SK-N-SH treated with all-trans-retinoic acid at 6 μM for 48 hours (cell line): ENCODE data around the gene ANO6.

Experiments used
- ARNTL ChIP-seq: fragments of 450-650 bp; formaldehyde crosslinking; IDR thresholded peaks from 2 replicates; pipeline ENCODE4 v1.5.0; 2020; ENCODE audit warnings: low read depth, mild to moderate bottlenecking, moderate library complexity, borderline replicate concordance
- BACH2 ChIP-seq: fragments of 250-450 bp; sonication (Bioruptor Pico); IDR thresholded peaks from 2 replicates; pipeline ENCODE4 v1.9.0; 2021; ENCODE audit warnings: mild to moderate bottlenecking, borderline replicate concordance
- CREB5 ChIP-seq: fragments of 250-450 bp; sonication (Bioruptor Pico); IDR thresholded peaks from 2 replicates; pipeline ENCODE4 v1.5.1; 2020; ENCODE audit warnings: low read depth, mild to moderate bottlenecking, moderate library complexity
- CSRNP3 ChIP-seq: fragments of 250-450 bp; sonication (Bioruptor Pico); IDR thresholded peaks from 2 replicates; pipeline ENCODE4 v1.5.1; 2021; ENCODE audit warnings: mild to moderate bottlenecking, moderate library complexity
- GLIS3 ChIP-seq: fragments of 250-450 bp; sonication (Bioruptor Pico); IDR thresholded peaks from 2 replicates; pipeline ENCODE4 v1.5.0; 2020; ENCODE audit warnings: mild to moderate bottlenecking, moderate library complexity
- OSR1 ChIP-seq: fragments of 250-450 bp; sonication (Bioruptor Pico); IDR thresholded peaks from 2 replicates; pipeline ENCODE4 v1.8.0; 2022; ENCODE audit warnings: moderate library complexity, mild to moderate bottlenecking, inconsistent platforms
- PPARA ChIP-seq: fragments of 250-450 bp; sonication (Bioruptor Pico); IDR thresholded peaks from 2 replicates; pipeline ENCODE4 v1.5.0; 2020; ENCODE audit warnings: mild to moderate bottlenecking, borderline replicate concordance
- RARB ChIP-seq: fragments of 250-450 bp; sonication (Bioruptor Pico); IDR thresholded peaks from 2 replicates; pipeline ENCODE4 v1.8.0; 2021; ENCODE audit warnings: mild to moderate bottlenecking, moderate library complexity
- TOX ChIP-seq: fragments of 250-450 bp; sonication (Bioruptor Pico); IDR thresholded peaks from 2 replicates; pipeline ENCODE4 v1.8.0; 2021; ENCODE audit warnings: mild to moderate bottlenecking, moderate library complexity, borderline replicate concordance
- ZC3H10 ChIP-seq: fragments of 250-450 bp; sonication (Bioruptor Pico); IDR thresholded peaks from 2 replicates; pipeline ENCODE4 v1.5.1; 2021; ENCODE audit warnings: mild to moderate bottlenecking, moderate library complexity
- ZFP3 ChIP-seq: fragments of 250-450 bp; sonication (Bioruptor Pico); IDR thresholded peaks from 2 replicates; pipeline ENCODE4 v1.5.0; 2020; ENCODE audit warnings: mild to moderate bottlenecking, moderate library complexity
- ZFP30 ChIP-seq: fragments of 450-650 bp; formaldehyde crosslinking; IDR thresholded peaks from 2 replicates; pipeline ENCODE4 v1.5.0; 2022; ENCODE audit warnings: mild to moderate bottlenecking, moderate library complexity
- TF ChIP-seq, protein P1 (sequence below): fragments of 250-450 bp; sonication (Bioruptor Pico); IDR thresholded peaks from 2 replicates; pipeline ENCODE4 v1.8.0; 2021; ENCODE audit warnings: low read depth, mild to moderate bottlenecking, moderate library complexity, borderline replicate concordance
- TF ChIP-seq, protein P2 (sequence below): fragments of 250-450 bp; sonication (Bioruptor Pico); IDR thresholded peaks from 2 replicates; pipeline ENCODE4 v1.8.0; 2020; ENCODE audit warnings: mild to moderate bottlenecking, moderate library complexity, borderline replicate concordance

GRCh38 chr12:45213107-45213506 lies 2.8 kb upstream of the ANO6 start:
- TF ChIP-seq ARNTL (CRISPR knock-in tag): no peak
- no peak for TF ChIP-seq GLIS3
- TF ChIP-seq, protein P1, sequence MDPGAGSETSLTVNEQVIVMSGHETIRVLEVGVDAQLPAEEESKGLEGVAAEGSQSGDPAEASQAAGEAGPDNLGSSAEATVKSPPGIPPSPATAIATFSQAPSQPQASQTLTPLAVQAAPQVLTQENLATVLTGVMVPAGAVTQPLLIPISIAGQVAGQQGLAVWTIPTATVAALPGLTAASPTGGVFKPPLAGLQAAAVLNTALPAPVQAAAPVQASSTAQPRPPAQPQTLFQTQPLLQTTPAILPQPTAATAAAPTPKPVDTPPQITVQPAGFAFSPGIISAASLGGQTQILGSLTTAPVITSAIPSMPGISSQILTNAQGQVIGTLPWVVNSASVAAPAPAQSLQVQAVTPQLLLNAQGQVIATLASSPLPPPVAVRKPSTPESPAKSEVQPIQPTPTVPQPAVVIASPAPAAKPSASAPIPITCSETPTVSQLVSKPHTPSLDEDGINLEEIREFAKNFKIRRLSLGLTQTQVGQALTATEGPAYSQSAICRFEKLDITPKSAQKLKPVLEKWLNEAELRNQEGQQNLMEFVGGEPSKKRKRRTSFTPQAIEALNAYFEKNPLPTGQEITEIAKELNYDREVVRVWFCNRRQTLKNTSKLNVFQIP (CRISPR knock-in tag): no peak
- no peak for TF ChIP-seq TOX (CRISPR knock-in tag)
- no peak for TF ChIP-seq CREB5 (CRISPR knock-in tag)
- TF ChIP-seq, protein P2, sequence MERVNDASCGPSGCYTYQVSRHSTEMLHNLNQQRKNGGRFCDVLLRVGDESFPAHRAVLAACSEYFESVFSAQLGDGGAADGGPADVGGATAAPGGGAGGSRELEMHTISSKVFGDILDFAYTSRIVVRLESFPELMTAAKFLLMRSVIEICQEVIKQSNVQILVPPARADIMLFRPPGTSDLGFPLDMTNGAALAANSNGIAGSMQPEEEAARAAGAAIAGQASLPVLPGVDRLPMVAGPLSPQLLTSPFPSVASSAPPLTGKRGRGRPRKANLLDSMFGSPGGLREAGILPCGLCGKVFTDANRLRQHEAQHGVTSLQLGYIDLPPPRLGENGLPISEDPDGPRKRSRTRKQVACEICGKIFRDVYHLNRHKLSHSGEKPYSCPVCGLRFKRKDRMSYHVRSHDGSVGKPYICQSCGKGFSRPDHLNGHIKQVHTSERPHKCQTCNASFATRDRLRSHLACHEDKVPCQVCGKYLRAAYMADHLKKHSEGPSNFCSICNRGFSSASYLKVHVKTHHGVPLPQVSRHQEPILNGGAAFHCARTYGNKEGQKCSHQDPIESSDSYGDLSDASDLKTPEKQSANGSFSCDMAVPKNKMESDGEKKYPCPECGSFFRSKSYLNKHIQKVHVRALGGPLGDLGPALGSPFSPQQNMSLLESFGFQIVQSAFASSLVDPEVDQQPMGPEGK (CRISPR knock-in tag): no peak
- TF ChIP-seq ZFP3 (CRISPR knock-in tag): no peak
- TF ChIP-seq OSR1 (CRISPR knock-in tag): no peak
- TF ChIP-seq PPARA: no peak
- TF ChIP-seq BACH2 (CRISPR knock-in tag): no peak
- TF ChIP-seq ZFP30 (CRISPR knock-in tag): no peak
- TF ChIP-seq ZC3H10 (CRISPR knock-in tag): no peak
- no peak for TF ChIP-seq RARB (CRISPR knock-in tag)
- no peak for TF ChIP-seq CSRNP3 (CRISPR knock-in tag)
